Psoas muscle (tissue), 8 donors: ENCODE data around the gene TMEM132A. TPM values are rescaled to one million over a fixed set of nuclear protein-coding genes. Genes with fewer than 3 reads are reported as not detected.

Experiments used
- ATAC-seq, 4 donors: fragments of 200-7000 bp; cut with Tn5 transposase; one replicate each; pipeline ENCODE4 v1.9.1; 2020; ENCODE audit warnings: moderate library complexity in 3 of 4, mild to moderate bottlenecking in 2 of 4
- DNase-seq, 2 donors: peaks; one replicate each; pipeline ENCODE4 v3.0.0-alpha.2; 2020
- H3K27ac ChIP-seq: fragments of 200-600 bp; one replicate; pipeline ENCODE4 v1.8.0; 2022
- H3K27me3 ChIP-seq, 3 donors: fragments of 200-600 bp in 1 of 3; one replicate each; pipeline versions ENCODE4 v1.6.1 to v1.8.0; 2013 to 2022; ENCODE audit warnings: low read length in 2 of 3, mild to moderate bottlenecking in 2 of 3, moderate library complexity in 1 of 3; ENCODE audit not compliant: insufficient read depth in 3 of 3
- H3K36me3 ChIP-seq, 2 donors: fragments of 200-600 bp in 1 of 2; one replicate each; pipeline versions ENCODE4 v1.6.1 to v1.8.0; 2013 to 2022; ENCODE audit warnings: low read depth in 1 of 2, mild to moderate bottlenecking in 1 of 2, moderate library complexity in 1 of 2; ENCODE audit not compliant: insufficient read depth in 1 of 2
- H3K4me1 ChIP-seq: fragments of 200-600 bp; one replicate; pipeline ENCODE4 v1.8.0; 2022
- H3K4me3 ChIP-seq: fragments of 200-600 bp; one replicate; pipeline ENCODE4 v1.8.0; 2022; ENCODE audit warnings: mild to moderate bottlenecking
- H3K9me3 ChIP-seq: fragments of 200-600 bp; one replicate; pipeline ENCODE4 v1.8.0; 2022
- CTCF ChIP-seq: fragments of 200-600 bp; IDR thresholded peaks from one replicate; pipeline ENCODE4 v1.8.0; 2022; ENCODE audit warnings: antibody characterized with exemption
- WGBS, 3 donors: extraction: QIAGEN DNeasy Blood & Tissue Kit; methylation state at CpG; one replicate each; pipeline versions ENCODE4 v1.1.6 to v1.1.7; 2013; 5-methylcytosine and 5-hydroxymethylcytosine counted together
- intact Hi-C, 2 donors: fragments of 100-400 bp; cut with DNase I; formaldehyde crosslinking; loops; one replicate each; pipeline versions ENCODE4 v1.11.0 to v1.14.2; 2022
- polyA plus RNA-seq, 3 donors: library from polyadenylated mRNA; stranded (reverse); fragments of 200-250 nt; gene quantifications; one replicate each; pipeline ENCODE4 v1.2.3, GENCODE V29; 2013
- total RNA-seq, 4 donors: library from RNA; stranded (reverse); fragmentation: NEBNext Ultra II Directional in 2 of 4; extraction: Animal tissue kit (Norgen Biotek cat#: 25700) in 2 of 4; gene quantifications; one replicate each; pipeline versions ENCODE4 v1.2.1 to v1.2.4, GENCODE V29; 2021 to 2023
- donor health status: healthy with polysubstance abuse.
- donor health status: DM: no; HTN: no; CAD: no; lungs with moderate emphysema.
- donor health status: Bipolar disorder and iron deficiency.
- donor health status: healthy.
- donor health status: DM: yes; HTN: yes; CAD: no.
- donor health status: DM: no; HTN: no; CAD: no.
- donor health status: DM: no; HTN: no; CAD: no.
- donor health status: DM: yes; HTN: yes; CAD: no.

TMEM132A gene
- total and polyA plus RNA-seq, 7 donors, result 2.0 to 7.7 (median 3.7) TPM

GRCh38 chr11:60912223-60912850 lies 11.9 kb upstream of the TMEM132A start:
- peaks cover 38% of the 10 kb centered on the region for H3K4me1 ChIP-seq
- DNase-seq (no peak), ATAC-seq (no peak)
- 61 to 65% (median 65%) methylated on average over 12 of the region's 12 CpGs for WGBS, 3 donors
- no peaks in the 10 kb centered on the region for H3K9me3 ChIP-seq
- no peak for TF ChIP-seq CTCF
- intact Hi-C loops, result no loop called here
- peak overlapping the region; percentile 96 for H3K4me3 ChIP-seq
- no peaks in the 10 kb centered on the region for H3K27me3 ChIP-seq
- peak overlapping the region; percentile 94 for H3K27ac ChIP-seq
- no peaks in the 10 kb centered on the region for H3K36me3 ChIP-seq

- H3K27me3 ChIP-seq, result no peaks in the 10 kb centered on the region
- DNase-seq (no peak), ATAC-seq (no peak)
- H3K4me3 ChIP-seq, result peak overlapping the region; percentile 96
- peak overlapping the region; percentile 94 for H3K27ac ChIP-seq
- H3K9me3 ChIP-seq, result no peaks in the 10 kb centered on the region
- intact Hi-C loops, result no loop called here
- no peaks in the 10 kb centered on the region for H3K36me3 ChIP-seq
- 45 to 59% (median 47%) methylated on average over 22 of the region's 22 CpGs for WGBS, 3 donors
- H3K4me1 ChIP-seq, result peaks cover 44% of the 10 kb centered on the region
- TF ChIP-seq CTCF, result no peak
Observed at GRCh38 chr11:60912851-60913528, 11.3 kb upstream of the TMEM132A start.

GRCh38 chr11:60913793-60914632 lies 10.2 kb upstream of the TMEM132A start, which contains the start of gene TMEM109:
TMEM109 (plus strand) TSS chr11:60914158; CDS start chr11:60919694, 5,536 bp downstream.
- Histone ChIP-seq H3K36me3 (no peaks in the 10 kb centered on the region), H3K4me1 (peaks cover 55% of the 10 kb centered on the region), H3K9me3 (no peaks in the 10 kb centered on the region), H3K27me3 (no peaks in the 10 kb centered on the region), H3K27ac (peak within 1 kb of the TSS; percentile 94), H3K4me3 (peak within 1 kb of the TSS; percentile 96)
- DNase-seq (peak; percentile 89 to 94), ATAC-seq (peak; percentile 75 to 86 (median 80))
- intact Hi-C loops, result no loop called here
- TF ChIP-seq CTCF, result no peak
- WGBS, 3 donors, result 0 to 1% (median 0%) methylated on average over 52 to 70 of the region's 70 CpGs

GRCh38 chr11:60914633-60915247 lies 9.5 kb upstream of the TMEM132A start:
- DNase-seq (peak; percentile 51 to 79), ATAC-seq (peak; percentile 63 to 73 (median 70))
- peaks cover 62% of the 10 kb centered on the region for H3K4me1 ChIP-seq
- H3K27me3 ChIP-seq, result no peaks in the 10 kb centered on the region
- peaks cover 0 to 2% of the 10 kb centered on the region in 2 donors for H3K36me3 ChIP-seq
- TF ChIP-seq CTCF, result no peak
- intact Hi-C loops, result loop anchor here in 1 of 2 donors (5.0 kb wide), 1 partner anchor 218 kb away; no protein-coding TSS in a partner anchor
- no peaks in the 10 kb centered on the region for H3K9me3 ChIP-seq
- H3K27ac ChIP-seq, result peak overlapping the region; percentile 94
- H3K4me3 ChIP-seq, result peak overlapping the region; percentile 96
- 1% methylated on average over 18 to 31 of the region's 31 CpGs for WGBS, 3 donors
